Measurements from ENCODE around the gene SREBF1. TPM values are rescaled to one million over a fixed set of nuclear protein-coding genes. Genes with fewer than 3 reads are reported as not detected.

SREBF1 gene
- total RNA-seq, 1 experiment from 2014 or later: 298 TPM

DNA sequence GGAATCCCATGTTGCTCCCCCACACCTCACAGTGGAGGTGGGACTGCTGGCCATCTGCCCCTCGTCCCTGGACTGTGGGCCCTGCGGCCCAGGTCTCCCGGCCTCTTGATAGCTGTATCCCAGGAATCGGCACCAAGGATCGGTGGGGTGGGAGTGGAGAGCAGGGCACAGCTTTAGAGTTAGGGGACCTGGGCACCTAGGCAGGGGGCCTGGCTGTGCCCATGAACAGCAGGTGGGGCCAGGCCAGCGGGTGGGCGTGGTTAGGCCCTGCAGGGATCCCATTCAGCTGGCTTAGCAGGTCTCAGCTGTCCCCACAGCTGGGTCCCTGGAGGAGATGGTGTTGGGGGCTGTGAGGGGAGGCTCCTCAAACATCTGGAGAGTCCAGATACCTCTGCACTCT is 49.2 kb downstream of the SREBF1 start:
- Histone ChIP-seq H3K9me3 (ENCODE audit: control insufficient read depth in 1 of 2, insufficient read depth in 1 of 2, low read depth in 1 of 2, low read length in 2 of 2) (no peaks in the 10 kb centered on the region), H2AFZ (ENCODE audit: low read depth, low read length, poor library complexity, severe bottlenecking) (no peak overlapping the region), H3K79me2 (ENCODE audit: insufficient read depth, low read length) (peaks cover 50% of the 10 kb centered on the region), H4K20me1 (ENCODE audit: insufficient read depth) (no peaks in the 10 kb centered on the region), H3K27ac (ENCODE audit: low read depth, low read length) (no peak overlapping the region), H3K4me2 (ENCODE audit: low read length) (no peak overlapping the region), H3K27me3 (ENCODE audit: insufficient read depth, low read length) (no peaks in the 10 kb centered on the region), H3K9me2 (ENCODE audit: insufficient read depth) (no peaks in the 10 kb centered on the region), H3K9ac (ENCODE audit: low read length) (no peak overlapping the region), H3K4me1 (ENCODE audit: control insufficient read depth in 1 of 2, insufficient read depth in 2 of 2, low read length in 2 of 2) (peaks cover 29 to 41% of the 10 kb centered on the region in 2 experiments), H3K36me3 (ENCODE audit: control insufficient read depth in 1 of 2, insufficient read depth in 2 of 2, low read length in 2 of 2) (no peaks in the 10 kb centered on the region), H3K4me3 (replicated peaks in 1 of 2; ENCODE audit: low read depth in 1 of 2, low read length in 2 of 2) (no peak overlapping the region)
- DNase-seq (ENCODE audit: low read depth, low spot score): no peak
- ATAC-seq: no peak
- POLR2A ChIA-PET: no interaction called here
- no peak for TF ChIP-seq POLR2AphosphoS5 (IDR thresholded peaks at IDR 0.05; ENCODE audit: low read depth, low read length)
- TF ChIP-seq POLR2A (IDR thresholded peaks at IDR 0.05; ENCODE audit: borderline replicate concordance, extremely low read depth, insufficient read depth, insufficient read length): no peak
- TF ChIP-seq, protein P1, sequence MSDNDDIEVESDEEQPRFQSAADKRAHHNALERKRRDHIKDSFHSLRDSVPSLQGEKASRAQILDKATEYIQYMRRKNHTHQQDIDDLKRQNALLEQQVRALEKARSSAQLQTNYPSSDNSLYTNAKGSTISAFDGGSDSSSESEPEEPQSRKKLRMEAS (IDR thresholded peaks at IDR 0.05): no peak
- no peak for TF ChIP-seq ZFX (IDR thresholded peaks at IDR 0.05)
- TF ChIP-seq CEBPB (IDR thresholded peaks at IDR 0.05; ENCODE audit: low read depth): no peak
- TF ChIP-seq SRF (IDR thresholded peaks at IDR 0.05; ENCODE audit: low read depth): no peak
- TF ChIP-seq ELF1 (IDR thresholded peaks at IDR 0.05; ENCODE audit: borderline replicate concordance, low read depth): no peak
- no peak for TF ChIP-seq EZH2phosphoT487 (IDR thresholded peaks at IDR 0.05; ENCODE audit: borderline replicate concordance)
- TF ChIP-seq SIN3A (IDR thresholded peaks at IDR 0.05; ENCODE audit: low read depth): no peak
- TF ChIP-seq, protein P2, sequence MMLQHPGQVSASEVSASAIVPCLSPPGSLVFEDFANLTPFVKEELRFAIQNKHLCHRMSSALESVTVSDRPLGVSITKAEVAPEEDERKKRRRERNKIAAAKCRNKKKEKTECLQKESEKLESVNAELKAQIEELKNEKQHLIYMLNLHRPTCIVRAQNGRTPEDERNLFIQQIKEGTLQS (IDR thresholded peaks at IDR 0.05): no peak
- no peak for TF ChIP-seq EGR1 (IDR thresholded peaks at IDR 0.05; ENCODE audit: low read depth)
- TF ChIP-seq, protein P3, sequence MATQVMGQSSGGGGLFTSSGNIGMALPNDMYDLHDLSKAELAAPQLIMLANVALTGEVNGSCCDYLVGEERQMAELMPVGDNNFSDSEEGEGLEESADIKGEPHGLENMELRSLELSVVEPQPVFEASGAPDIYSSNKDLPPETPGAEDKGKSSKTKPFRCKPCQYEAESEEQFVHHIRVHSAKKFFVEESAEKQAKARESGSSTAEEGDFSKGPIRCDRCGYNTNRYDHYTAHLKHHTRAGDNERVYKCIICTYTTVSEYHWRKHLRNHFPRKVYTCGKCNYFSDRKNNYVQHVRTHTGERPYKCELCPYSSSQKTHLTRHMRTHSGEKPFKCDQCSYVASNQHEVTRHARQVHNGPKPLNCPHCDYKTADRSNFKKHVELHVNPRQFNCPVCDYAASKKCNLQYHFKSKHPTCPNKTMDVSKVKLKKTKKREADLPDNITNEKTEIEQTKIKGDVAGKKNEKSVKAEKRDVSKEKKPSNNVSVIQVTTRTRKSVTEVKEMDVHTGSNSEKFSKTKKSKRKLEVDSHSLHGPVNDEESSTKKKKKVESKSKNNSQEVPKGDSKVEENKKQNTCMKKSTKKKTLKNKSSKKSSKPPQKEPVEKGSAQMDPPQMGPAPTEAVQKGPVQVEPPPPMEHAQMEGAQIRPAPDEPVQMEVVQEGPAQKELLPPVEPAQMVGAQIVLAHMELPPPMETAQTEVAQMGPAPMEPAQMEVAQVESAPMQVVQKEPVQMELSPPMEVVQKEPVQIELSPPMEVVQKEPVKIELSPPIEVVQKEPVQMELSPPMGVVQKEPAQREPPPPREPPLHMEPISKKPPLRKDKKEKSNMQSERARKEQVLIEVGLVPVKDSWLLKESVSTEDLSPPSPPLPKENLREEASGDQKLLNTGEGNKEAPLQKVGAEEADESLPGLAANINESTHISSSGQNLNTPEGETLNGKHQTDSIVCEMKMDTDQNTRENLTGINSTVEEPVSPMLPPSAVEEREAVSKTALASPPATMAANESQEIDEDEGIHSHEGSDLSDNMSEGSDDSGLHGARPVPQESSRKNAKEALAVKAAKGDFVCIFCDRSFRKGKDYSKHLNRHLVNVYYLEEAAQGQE (IDR thresholded peaks at IDR 0.05; ENCODE audit: low read depth): no peak
- intact Hi-C loops (cut with micrococcal nuclease): loop anchor here (10.0 kb wide), 1 partner anchor 103 kb away; the partner anchor contains the start of gene RAI1
- BruUV-seq (replicated peaks): no TSS peak
- RAD21 ChIA-PET (ENCODE audit: low non-redundant PET in 1 of 2, low total read pairs in 2 of 2, uncharacterized antibody in 2 of 2, unreplicated experiment in 2 of 2): no interaction called here
- CTCF ChIA-PET: no interaction called here

Data from HCT116 (cell line).